Stimulated activated CD8-positive, alpha-beta memory T cell treated with anti-CD3 and anti-CD28 coated beads, Interleukin-12 subunit alpha, Interleukin-12 subunit beta, amount 100 ng/mL, for 24 hours (primary cell): ENCODE results near the gene NHSL1.

ENCODE experiments used
- DNase-seq: peaks from one replicate; pipeline ENCODE4 v3.0.0-alpha.2; 2020; ENCODE audit errors: extremely low read depth

Gene NHSL1

DNA sequence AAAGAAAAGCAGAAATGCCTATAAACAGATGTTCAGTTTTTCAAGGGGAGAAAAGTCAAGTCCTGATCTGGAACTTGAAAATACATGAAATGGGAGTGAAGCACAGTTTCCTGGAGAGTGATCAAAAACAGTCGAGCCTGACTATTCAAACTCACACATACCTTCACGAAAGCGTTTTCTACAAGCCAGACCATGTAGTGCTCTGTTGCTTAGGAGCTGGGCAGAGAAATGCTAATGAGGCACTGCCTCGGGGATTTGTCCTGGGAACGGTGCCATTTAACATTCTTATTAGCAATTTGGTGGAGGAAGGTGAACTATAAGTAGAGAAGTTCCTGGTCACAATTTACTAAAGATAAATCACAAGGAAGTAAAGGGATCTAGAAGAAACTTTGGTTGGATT, 5.9 kb downstream of the NHSL1 start:
- no peak for DNase-seq

DNA sequence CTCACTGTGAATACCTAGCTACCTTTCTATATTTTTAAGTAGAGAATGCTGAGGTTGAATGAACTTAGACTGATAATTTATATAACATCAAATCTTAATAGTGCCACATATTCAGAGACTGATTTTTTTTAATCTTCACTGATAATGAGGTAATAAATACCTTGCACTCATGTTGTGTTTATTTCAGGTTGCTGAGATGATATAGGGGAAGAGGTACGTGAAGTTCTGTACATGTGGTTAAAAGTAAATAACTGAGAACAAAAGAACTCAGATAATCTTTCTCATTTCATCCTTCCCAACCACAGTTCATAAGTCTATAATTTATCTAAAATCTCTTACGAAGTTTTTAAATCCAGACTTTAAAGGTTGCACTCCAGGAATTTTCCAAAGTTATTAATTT, 6.4 kb downstream of the NHSL1 start:
- DNase-seq = no peak

DNA sequence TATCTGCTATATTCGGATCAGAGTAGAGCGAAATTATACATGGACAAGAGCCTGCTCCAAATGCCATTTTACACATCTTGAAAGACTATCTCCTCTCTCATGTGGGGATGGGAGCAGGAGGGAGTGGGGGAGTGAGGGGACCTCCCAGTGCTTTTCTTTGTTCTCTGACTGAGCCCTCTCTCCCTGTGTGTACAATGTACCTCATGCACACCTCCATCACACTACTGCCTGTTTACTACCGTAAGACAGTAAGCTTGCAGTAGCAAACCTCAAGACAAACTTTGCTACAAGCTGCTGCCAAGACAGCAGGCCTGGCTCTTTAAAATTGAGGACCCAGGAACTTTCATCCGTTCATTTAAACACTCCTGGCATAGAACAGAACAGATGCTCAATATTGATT, 7.2 kb downstream of the NHSL1 start:
- no peak for DNase-seq

DNA sequence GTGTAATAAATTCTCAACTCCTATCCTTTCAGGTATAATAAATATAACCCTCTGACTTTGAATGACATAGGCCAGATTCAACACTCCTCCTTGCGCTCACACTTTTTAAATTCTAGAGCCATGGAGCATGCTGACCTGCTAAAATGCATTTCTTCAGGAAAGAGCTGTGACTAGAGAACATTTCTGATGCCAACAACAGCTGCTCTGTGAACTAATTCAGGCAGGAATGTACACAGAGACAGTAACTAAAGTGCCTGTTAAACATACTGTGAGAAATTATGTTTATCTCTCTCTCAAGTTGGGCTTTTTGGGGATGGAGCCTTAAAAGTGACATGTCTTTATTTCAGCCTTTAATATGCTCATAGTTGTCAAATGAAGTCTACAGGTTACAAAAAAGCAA, 8.3 kb downstream of the NHSL1 start:
- DNase-seq = no peak

DNA sequence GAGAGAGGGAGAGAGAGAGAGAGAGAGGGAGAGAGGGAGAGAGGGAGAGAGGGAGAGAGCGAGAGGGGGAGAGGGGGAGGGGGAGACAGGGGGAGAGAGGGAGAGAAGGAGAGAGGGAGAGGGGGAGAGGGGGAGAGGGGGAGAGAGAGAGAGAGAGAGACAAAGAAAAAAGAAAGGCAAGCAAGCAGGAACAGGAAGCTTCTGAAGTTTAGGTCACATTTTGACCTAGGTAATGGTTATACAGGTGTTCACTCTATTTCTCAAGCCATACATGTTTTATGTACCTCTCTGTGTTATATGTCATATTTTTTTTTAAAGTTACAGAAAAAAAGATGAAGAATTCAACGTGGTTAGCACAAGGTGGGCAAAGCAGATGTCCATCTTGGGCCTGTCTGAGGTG, 9.4 kb downstream of the NHSL1 start:
- DNase-seq = no peak

DNA sequence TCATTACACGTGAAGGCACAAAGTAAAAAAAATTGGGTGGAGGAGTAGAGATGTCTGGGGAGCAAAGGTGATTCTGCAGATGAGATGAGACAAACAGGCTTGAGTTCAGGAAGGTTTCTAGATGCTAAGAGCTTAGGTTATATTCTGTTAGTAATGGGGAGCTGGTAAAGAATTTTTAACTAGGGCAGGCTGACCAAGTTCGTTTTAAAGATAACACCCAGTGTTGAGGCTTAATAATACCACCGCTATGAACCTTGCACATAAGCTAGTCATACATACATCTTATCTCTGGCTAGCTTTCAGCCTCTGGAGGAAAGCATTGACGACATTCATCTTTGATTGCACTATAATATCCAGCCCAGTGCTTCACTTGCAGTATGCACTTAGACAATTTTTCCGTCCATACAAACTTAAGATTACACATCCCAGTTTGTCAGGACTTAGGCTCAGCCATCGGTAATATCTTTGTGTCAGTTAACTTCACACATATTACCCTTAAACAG, 12.1 kb downstream of the NHSL1 start:
- no peak for DNase-seq

DNA sequence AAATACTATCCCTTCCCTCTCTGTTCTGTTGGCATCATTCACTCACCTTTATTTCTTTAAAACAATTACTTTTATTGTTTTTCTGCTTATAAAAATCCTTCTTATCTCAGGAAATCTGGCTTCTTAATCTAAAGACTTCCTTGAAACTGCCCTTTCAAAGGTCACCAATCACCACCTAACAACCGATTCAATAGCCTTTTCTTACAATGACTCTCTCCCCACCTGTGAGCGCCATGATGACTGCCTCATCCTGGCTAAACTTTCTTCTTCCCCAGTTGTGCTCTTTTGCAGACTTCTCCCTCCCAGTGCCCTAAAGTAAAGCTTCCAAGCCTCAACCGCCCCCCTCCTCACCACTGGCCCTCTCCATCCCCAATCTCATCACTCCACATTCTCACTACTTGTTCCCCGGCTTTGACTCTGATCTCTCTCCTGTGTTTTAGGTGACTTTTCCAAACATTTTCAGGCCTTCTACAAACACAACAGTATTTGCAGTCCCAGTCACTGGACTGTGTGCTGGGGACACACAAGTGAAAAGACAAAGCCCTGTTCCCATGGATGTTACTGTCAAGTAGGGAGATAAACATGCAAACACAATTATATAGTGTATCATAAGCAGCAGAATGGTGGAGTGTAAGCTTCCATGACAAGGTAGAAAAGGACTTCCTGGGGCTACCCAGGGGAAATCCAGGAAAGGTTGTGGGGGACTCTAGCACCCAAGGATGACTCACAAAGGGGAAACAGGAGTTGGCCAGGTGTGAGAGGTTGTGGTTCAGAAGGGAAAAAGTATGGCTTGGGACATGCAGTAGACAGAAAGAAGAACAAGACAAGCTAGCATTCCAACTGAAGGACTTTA, 12.8 kb downstream of the NHSL1 start:
- DNase-seq = no peak

DNA sequence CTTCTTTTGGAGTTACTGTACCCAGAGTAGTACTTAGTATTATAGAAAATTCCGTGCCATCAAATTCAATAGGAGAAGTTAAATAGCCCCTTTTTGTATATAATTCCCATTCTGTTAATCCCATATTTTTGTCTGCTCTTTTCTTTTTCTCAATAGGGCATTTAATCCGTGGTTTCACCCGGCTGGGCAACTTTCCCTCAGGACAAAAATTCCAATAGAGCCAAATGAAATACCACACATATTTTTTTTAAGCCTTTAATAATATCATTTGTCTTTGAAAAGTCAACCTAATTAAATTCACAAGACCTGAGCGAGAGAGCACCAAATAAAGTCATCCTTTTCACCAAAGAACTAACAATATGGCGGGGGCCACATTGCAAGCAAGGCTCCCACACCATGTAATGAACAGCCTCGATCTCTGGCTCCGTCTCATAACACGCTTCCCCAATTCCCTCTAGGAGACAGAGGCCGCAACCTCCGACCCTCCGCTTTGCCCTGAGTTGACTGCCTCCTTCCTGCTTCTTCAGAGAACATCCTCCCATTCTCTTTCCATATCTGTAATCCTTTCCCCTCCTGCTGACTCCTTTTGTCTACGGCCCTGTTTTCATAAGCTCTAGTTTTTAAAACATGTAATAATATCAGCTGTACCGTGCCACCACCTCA, 13.6 kb downstream of the NHSL1 start:
- no peak for DNase-seq

DNA sequence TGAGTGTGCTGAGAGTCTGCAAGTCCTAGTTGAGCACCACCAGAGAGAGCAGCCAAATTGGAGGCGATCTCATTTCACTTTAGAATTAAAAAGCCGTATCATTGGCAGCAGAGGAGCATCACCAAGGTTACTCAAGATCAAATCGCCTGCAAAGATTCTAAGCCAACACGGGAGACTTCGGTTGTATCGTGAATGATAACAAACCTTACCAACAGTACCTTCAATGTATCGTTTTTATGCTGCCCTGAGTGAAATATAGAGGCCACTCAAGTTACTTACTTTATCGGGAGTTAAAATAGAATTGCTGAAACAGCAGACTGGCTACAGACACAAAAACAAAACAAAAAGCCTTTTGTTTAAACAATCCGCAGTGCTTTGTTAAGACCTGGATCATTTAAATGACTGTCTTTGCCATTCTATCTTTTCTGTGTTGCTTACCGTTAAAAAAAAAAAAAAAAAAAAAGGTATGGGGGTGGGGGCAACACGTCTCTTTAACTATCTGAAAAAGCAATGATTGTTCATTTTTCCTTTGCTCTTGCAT, 14.2 kb downstream of the NHSL1 start:
- no peak for DNase-seq

DNA sequence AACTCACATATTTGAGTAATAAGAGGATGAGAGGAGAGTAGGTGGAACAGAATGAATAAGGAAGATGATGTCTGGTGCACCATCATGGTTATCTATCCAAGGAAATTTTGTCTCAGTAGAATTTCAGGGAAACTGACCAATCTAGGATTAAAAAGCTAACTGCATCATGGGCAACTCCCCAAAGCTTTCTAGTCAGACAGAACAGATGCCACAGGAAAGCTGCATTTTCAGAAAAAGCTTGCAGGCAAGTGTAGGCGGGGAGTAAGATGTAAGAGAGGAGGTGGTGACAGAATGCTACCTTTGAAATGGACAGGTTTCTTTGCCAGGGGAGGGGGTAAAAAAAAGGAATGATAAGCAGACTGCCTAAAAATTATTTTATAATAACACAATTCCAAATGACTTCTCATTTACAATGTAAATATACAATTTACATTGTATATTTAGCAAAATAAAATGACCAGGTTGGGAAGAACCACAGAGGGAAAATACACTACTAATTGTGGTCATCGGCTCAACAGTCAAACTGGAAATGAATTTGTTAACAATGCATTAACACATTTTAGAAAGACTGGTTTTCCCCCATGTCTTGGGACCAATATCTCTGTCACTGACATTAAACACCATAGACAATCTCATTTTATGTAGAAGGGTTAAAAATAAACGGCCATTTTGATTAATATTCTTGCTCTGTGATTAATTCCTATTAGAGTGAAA, 15.1 kb downstream of the NHSL1 start:
- no peak for DNase-seq

DNA sequence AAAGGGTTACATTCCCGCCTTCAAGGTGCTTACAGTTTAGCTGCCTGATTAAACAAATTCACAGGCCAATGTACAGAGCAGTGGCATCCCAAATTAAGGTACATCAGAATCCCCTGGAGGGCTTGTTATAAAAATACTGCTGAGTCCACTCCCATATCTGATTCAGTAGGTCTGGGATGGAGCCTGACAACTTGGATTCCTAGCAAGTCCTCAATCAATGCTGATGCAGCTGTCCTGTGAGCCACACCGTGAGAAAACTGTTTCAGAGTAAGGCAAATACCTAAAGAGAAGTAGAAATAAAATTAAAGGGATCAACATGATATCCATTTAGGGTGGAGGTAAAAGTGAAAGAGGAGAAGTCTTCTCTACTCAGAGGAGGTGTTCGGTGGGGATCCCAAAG, 16.5 kb downstream of the NHSL1 start:
- no peak for DNase-seq

DNA sequence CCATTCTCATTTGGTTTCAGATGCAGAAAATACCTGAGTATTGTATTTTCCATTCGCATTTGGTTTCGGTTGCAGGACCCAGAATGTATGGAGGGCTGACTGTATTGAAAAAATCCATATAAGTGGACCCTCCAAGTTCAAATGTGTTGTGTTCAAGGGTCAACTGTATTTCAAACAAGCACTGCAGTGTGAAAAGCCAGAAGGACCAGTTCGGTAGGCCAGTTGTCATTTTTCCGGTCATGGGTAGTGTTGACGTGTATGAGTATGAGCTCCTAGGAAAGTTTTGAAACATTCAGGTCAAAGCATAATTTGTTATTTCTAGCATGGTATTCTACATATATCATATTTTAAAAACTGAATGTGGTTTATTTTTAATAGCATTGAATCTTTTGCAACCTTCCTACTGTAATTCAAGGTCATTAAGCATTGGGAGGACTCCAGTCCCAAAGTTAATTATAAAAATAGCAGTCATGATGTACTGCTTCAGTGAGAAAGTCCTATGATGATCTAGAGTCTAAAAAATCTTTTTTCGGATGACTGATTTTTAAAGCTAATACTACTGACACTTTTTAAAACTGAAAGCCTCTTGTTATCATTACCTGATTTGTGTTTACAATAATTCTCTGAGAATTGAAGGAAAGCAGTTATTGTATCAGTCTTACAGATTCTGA, 18.9 kb downstream of the NHSL1 start:
- no peak for DNase-seq

DNA sequence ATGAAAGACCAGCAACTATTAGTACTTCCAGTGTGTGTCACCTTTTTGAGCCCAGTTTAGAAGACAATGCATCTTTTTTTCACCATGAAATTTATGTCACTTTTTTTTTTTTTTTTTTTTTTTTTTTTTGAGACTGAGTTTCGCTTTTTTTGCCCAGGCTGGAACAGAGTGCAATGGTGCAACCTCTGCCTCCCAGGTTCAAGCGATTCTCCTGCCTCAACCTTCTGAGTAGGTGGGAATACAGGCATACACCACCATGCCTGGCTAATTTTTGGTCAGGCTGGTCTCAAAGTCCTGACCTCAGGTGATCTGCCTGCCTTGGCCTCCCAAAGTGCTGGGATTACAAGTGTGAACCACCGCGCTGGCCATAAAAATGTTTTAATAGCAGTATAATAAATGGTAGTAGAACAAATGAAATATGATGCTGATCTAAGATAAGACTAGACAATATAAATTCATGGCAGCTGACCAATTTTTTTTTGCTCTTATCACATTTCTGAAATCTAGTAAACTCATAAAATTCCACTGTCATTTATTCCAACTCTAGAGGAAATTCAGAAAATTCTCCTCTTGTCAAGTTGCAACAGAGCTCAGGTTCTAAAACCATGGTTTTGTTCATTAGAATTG, 21.3 kb downstream of the NHSL1 start:
- no peak for DNase-seq

DNA sequence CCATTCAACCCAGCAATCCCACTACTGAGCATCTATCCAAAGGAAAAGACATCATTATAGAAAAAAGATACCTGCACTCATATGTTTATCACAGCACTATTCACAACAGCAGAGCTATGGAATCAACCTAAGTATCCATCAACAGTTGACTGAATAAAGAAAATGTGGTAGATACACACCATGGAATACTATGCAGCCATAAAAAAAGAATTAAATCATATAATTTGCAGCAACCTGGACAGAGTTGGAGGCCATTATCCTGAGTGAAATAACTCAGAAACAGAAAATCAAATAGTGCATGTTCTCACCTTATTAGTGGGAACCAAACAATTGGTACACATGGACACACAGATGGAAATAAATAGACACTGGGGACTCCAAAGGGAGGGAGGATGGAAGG, 23.2 kb downstream of the NHSL1 start:
- DNase-seq = no peak

DNA sequence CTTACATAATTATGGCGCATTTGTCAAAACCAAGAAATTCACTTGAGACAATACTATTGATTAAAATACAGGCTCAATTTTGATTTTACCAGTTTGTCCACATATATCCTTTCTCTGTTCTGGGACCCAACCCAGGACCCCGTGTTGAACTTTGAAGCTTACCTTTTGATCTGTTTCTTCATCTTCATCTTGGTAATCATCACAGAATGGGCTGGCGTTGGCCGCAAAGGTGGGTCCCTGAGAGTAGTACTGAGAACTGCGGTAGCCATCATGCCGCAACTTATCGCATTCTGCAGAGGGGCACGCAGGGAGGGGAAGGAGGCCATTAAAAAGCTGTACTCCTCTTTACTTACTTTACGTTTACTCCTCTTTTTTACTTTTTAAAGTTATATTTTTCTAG, 26.1 kb downstream of the NHSL1 start:
- DNase-seq = no peak

DNA sequence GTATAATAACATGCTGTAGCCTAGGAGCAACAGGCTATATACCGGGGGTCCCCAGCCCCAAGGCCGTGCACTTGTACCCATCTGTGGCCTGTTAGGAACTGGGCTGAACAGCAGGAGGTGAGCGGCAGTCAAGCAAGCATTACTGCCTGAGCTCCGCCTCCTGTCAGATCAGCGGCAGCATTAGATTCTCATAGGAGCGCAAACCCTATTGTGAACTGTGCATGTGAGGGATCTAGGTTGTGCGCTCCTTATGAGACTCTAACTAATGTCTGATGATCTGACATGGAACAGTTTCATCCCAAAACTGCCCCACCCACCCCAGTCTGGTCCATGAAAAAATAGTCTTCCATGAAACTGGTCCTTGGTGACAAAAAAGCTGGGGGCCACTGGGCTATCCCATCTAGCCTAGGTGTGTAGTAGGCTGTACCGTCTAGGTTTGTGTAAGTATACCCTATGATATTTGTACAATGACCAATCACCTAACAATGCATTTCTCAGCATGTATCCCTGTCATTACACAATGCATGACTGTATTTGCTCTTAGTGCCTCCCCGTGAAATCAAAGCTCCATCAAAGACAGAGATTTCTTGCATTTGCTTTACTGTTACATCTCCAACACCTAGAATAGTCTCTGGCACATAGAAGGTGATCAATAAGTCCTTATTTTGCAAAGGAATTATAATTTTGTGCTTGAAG, 30.8 kb downstream of the NHSL1 start:
- DNase-seq = no peak

DNA sequence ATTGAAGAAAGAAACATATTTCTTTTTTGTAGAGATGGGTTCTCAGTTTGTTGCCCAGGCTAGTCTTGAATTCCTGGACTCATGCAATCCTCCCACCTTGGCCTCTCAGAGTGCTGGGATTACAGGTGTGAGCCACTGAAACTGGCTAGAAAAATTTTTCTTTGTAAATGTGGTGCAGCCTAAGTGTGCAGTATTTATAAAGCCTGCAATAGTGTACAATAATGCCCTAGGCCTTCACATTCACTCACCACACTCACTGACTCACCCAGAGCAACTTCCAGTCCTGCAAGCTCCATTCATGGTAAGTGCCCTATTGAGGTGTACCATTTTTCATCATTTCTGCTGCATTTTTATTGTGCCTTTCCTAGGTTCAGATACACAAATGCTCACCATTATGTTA, 31.4 kb downstream of the NHSL1 start:
- DNase-seq = no peak

DNA sequence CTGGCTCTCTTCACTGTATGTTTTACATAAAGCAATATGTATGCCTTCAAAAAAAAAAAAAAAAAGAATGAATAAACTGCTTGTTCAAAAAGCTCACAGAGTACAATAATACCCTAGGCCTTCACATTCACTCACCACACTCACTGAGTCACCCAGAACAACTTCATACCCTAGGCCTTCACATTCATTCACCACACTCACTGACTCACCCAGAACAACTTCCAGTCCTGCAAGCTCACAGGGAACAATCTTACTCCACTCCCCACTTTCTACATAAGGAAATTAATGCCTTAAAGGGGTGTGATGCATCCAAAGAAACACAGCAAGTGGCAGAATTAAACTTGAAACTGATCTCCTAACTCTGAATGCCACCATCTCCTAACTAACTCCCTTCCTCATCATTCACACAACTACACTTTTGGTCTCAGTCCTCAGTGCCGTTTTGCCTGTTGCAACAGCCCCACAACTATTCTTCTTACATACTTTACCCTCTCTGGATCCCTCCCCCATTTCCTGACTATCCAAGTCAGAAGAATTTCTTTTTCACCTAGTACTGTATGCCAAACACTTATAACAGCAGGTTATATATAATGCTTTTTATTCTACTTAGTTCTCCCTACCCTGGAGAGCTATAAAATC, 34.2 kb downstream of the NHSL1 start:
- DNase-seq = no peak

DNA sequence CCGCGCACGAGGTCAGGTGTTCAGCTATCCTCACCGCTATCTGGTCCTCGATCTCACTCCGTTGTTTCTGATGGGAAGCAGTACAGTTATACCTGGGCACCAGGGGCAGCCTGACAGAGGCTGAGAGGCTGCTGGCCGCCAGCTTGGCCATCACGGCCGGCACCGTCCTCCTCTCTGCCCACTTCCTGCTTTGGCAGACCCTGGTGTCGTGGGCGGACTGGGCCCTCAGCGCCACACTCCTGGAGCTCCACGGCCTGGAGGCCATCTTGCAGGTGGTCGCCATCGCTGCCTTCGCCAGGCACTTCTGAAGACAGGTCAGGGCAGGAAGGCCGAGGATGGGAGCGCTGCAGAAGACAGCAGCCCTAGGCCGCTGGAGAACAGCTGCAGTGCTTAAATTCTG, 35.2 kb downstream of the NHSL1 start:
- no peak for DNase-seq

DNA sequence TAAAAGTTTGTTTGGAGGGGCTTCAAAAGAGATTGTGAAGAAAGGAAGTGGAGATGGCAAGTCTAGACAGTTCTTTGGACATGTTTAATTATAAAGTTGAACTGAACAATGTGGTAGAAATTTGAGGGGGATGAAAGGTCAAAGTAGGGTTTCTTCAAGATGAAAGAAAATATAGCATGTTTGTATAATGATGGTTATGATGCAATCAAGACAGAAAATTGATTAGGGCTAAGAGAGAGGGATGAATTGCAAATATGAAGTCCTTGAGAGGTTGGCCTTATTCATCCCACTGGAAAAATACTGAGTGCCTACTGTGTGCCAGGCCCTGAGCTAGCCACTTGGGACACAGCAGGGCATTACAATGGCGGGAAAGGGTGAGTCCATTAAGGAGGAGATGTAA, 37.6 kb downstream of the NHSL1 start:
- DNase-seq = no peak
